Mesothelial cell of epicardium (in vitro differentiated cells): ENCODE results near the gene DLL4. TPM values are rescaled to one million over a fixed set of nuclear protein-coding genes. Genes with fewer than 3 reads are reported as not detected.

Experiments used
- DNase-seq, 2 experiments: peaks; one replicate each; pipeline ENCODE4 v3.0.0; 2021; ENCODE audit warnings: low spot score in 2 of 2; ENCODE audit not compliant: unreplicated experiment in 2 of 2
- H3K27ac Mint-ChIP-seq: 2 replicates; pipeline ENCODE4 v1.8.0; 2021; ENCODE audit warnings: mixed read lengths
- H3K27me3 Mint-ChIP-seq: 2 replicates; pipeline ENCODE4 v1.8.0; 2021; ENCODE audit warnings: low read depth, mixed read lengths
- H3K36me3 Mint-ChIP-seq: 2 replicates; pipeline ENCODE4 v1.8.0; 2021; ENCODE audit warnings: mixed read lengths
- H3K4me1 Mint-ChIP-seq: 2 replicates; pipeline ENCODE4 v1.8.0; 2021; ENCODE audit warnings: mixed read lengths
- H3K4me3 Mint-ChIP-seq: 2 replicates; pipeline ENCODE4 v1.8.0; 2021; ENCODE audit warnings: mild to moderate bottlenecking, moderate library complexity, mixed read lengths
- H3K9me3 Mint-ChIP-seq: 2 replicates; pipeline ENCODE4 v1.8.0; 2021; ENCODE audit warnings: mixed read lengths
- total RNA-seq: library from RNA; stranded (reverse); gene quantifications from 3 replicates; pipeline ENCODE4 v1.2.1, GENCODE V29; 2021
- TF ChIP-seq, protein P1 (sequence below): fragments of 200-600 bp; sonication (generic); IDR thresholded peaks from one replicate; pipeline ENCODE4 v1.5.0; 2021; ENCODE audit warnings: antibody characterized with exemption; ENCODE audit not compliant: unreplicated experiment

The DLL4 gene
- total RNA-seq, 1 donor from 2014 or later, result 0.31 TPM

DNA sequence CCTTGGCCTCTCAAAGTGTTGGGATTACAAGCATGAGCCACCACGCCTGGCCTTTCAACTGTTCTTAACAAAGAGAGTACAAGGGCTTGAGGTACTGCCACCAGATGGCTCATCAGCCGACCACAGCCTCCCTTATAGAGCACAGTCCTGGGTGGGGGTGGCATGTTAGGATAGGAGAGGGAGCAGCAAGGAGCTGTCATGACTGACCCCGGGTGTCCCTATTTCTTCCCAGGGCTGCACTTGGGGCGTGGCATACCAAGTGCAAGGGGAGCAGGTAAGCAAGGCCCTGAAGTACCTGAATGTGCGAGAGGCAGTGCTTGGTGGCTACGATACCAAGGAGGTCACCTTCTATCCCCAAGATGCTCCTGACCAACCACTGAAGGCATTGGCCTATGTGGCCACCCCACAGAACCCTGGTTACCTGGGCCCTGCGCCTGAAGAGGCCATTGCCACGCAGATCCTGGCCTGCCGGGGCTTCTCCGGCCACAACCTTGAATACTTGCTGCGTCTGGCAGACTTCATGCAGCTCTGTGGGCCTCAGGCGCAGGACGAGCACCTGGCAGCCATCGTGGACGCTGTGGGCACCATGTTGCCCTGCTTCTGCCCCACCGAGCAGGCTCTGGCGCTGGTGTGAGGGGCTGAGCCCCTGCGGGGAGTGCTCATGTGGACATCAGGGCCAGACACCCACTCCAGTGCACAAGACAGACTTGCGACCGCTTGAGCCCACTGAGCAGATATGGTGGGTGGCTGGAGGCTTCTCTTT lies 26.2 kb downstream of the DLL4 start:
- TF ChIP-seq, protein P1, sequence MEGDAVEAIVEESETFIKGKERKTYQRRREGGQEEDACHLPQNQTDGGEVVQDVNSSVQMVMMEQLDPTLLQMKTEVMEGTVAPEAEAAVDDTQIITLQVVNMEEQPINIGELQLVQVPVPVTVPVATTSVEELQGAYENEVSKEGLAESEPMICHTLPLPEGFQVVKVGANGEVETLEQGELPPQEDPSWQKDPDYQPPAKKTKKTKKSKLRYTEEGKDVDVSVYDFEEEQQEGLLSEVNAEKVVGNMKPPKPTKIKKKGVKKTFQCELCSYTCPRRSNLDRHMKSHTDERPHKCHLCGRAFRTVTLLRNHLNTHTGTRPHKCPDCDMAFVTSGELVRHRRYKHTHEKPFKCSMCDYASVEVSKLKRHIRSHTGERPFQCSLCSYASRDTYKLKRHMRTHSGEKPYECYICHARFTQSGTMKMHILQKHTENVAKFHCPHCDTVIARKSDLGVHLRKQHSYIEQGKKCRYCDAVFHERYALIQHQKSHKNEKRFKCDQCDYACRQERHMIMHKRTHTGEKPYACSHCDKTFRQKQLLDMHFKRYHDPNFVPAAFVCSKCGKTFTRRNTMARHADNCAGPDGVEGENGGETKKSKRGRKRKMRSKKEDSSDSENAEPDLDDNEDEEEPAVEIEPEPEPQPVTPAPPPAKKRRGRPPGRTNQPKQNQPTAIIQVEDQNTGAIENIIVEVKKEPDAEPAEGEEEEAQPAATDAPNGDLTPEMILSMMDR, result no peak
- H3K4me1 Mint-ChIP-seq, result peaks cover 15% of the 10 kb centered on the region
- H3K27me3 Mint-ChIP-seq, result peaks cover 14% of the 10 kb centered on the region
- peaks cover 2% of the 10 kb centered on the region for H3K36me3 Mint-ChIP-seq
- H3K27ac Mint-ChIP-seq, result no peak overlapping the region
- H3K4me3 Mint-ChIP-seq, result peak overlapping the region; percentile 83
- no peaks in the 10 kb centered on the region for H3K9me3 Mint-ChIP-seq
- DNase-seq, result no peak

DNA sequence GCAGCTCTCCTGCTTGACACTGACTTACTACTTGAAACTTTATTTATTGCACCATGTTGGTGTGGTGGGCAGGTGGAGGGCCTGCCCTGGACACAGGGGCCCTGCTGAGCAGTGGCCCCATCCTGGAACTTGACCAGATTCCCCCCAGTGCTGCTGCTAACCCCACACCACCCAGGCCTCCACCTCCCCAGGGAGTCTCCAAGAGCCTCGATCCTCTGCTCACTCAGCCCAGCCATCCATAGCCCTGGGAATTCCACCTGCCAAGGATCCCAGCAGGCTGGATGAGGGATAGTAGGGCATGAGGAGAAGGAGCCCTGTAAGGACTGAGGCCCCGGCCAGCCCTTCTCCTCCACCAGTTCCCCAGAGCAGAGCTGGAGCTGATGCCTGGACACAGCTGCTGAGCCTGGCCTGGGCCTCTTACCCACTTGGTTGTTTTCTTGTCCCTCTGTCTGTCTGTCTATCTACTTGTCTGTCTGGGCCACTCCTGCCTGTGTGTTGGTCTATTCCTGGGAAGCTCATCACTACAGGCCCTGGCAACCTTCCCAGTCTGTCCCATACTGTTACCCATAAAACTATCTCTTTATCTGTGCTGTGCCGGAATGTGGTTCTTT lies 26.9 kb downstream of the DLL4 start:
- Mint-ChIP-seq H3K9me3 (no peaks in the 10 kb centered on the region), H3K4me1 (peaks cover 15% of the 10 kb centered on the region), H3K27me3 (peaks cover 14% of the 10 kb centered on the region), H3K36me3 (peaks cover 2% of the 10 kb centered on the region), H3K4me3 (peak overlapping the region; percentile 16), H3K27ac (no peak overlapping the region)
- TF ChIP-seq, protein P1, result no peak
- no peak for DNase-seq

DNA sequence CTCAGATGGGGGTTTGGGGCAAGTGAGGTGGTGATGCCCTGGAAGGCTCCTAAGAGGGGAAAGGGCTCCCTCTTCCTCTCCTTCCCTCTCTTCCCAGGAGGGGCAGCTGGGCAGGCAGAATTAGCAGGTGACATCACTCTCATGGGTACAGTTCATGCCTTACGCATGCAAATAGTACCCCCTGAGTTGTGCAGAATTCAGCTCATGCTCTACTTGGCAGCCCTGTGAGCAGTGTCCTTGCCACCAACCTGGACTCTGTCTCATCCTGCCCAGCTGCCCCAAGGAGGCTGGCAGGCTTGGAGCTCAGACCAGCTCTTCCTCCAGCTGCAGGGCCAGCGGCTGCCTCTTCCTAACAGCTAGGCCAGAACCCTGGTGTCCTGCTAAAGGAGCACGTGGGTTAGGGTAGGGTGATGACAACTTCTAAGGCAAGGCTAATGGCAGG lies 27.4 kb downstream of the DLL4 start:
- Mint-ChIP-seq H3K36me3 (peaks cover 2% of the 10 kb centered on the region), H3K27ac (no peak overlapping the region), H3K4me1 (peaks cover 15% of the 10 kb centered on the region), H3K27me3 (peaks cover 13% of the 10 kb centered on the region), H3K9me3 (no peaks in the 10 kb centered on the region), H3K4me3 (no peak overlapping the region)
- TF ChIP-seq, protein P1, result no peak
- no peak for DNase-seq

DNA sequence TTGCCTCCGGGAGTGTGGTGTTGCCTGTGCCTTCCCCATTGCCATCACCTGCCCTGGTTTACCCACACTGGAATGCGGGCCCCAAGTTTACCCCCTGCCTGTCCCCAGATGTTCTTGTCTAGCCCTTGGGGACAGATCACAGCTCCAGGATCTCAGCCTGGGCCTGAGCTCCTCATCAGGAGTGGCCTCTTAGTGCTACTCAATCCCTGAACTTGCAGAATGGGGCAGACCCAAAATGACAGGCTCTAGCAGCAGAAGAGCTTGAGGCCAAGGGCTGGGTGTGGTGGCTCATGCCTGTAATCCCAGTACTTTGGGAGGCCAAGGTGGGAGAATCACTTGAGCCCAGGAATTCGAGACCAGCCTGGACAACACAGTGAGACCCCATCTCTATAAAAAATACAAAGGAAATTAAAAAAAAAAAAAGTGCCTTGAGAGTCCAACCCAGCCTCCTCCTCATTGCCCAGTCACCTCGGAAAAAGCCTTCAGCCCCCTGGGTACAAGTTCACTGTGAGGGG lies 28.0 kb downstream of the DLL4 start:
- TF ChIP-seq, protein P1, result no peak
- no peak for DNase-seq
- no peak overlapping the region for H3K4me3 Mint-ChIP-seq
- peaks cover 2% of the 10 kb centered on the region for H3K36me3 Mint-ChIP-seq
- peaks cover under 1% of the 10 kb centered on the region for H3K9me3 Mint-ChIP-seq
- peaks cover 15% of the 10 kb centered on the region for H3K4me1 Mint-ChIP-seq
- no peak overlapping the region for H3K27ac Mint-ChIP-seq
- peaks cover 11% of the 10 kb centered on the region for H3K27me3 Mint-ChIP-seq

DNA sequence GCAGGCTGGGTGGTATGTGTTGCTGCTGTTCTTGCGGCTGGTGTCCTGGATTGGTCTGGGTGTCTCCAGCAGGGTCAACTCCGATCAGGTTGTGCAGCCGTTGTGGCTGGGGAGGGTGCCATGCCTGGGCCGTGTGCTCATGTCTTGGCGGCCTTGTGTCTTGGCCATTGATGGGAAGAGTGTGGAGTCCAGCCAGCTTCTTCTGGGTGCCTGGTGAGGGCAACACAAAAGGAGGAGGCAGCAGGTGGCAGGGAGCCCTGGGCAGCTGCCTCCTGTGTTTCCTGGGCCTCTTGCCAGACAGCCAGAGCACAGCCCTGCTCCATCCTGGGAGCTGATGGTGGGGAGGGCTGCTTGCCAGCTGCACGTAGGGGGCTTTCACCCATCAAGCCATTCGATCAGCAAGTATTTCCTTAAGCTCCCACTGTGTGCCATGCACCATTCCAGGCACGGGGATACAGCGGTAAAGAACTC lies 28.5 kb downstream of the DLL4 start:
- Mint-ChIP-seq H3K27ac (no peak overlapping the region), H3K36me3 (peaks cover 2% of the 10 kb centered on the region), H3K9me3 (peaks cover 4% of the 10 kb centered on the region), H3K4me3 (no peak overlapping the region), H3K4me1 (peaks cover 13% of the 10 kb centered on the region), H3K27me3 (peaks cover 11% of the 10 kb centered on the region)
- TF ChIP-seq, protein P1, result no peak
- DNase-seq, result no peak
